Measurements from ENCODE around the gene CLIC4.
"Not testable (repeated sequence)": the region's sequence is repeated elsewhere in the genome, so short reads cannot be mapped to it uniquely, and the experiment has no call there.

CLIC4 gene

GRCh38 chr1:24767351-24767750 is 22.1 kb downstream of the CLIC4 start:
- DNase-seq (ENCODE audit: low read depth), result no peak

GRCh38 chr1:24768873-24769605 is 23.8 kb downstream of the CLIC4 start:
- DNase-seq (ENCODE audit: low read depth), result no peak
- no peak overlapping the region for H3K4me3 ChIP-seq (ENCODE audit: low read depth, low read length)

More at GRCh38 chr1:24767351-24767750, 22.1 kb downstream of the CLIC4 start:
- no peak overlapping the region for H3K4me3 ChIP-seq (ENCODE audit: low read depth, low read length)

- DNase-seq (ENCODE audit: low read depth), result peak; percentile 89
These were observed 24.7 kb downstream of the CLIC4 start for GRCh38 chr1:24769656-24770651.

GRCh38 chr1:24770881-24771280 is 25.6 kb downstream of the CLIC4 start:
- DNase-seq (ENCODE audit: low read depth), result no peak
- no peak overlapping the region for H3K4me3 ChIP-seq (ENCODE audit: low read depth, low read length)

More at GRCh38 chr1:24769656-24770651, 24.7 kb downstream of the CLIC4 start:
- no peak overlapping the region for H3K4me3 ChIP-seq (ENCODE audit: low read depth, low read length)

- DNase-seq (ENCODE audit: low read depth), result no peak
- H3K4me3 ChIP-seq (ENCODE audit: low read depth, low read length), result no peak overlapping the region
These were observed 26.3 kb downstream of the CLIC4 start for GRCh38 chr1:24771574-24771973.

- no peak for DNase-seq (ENCODE audit: low read depth)
These were observed 28.4 kb downstream of the CLIC4 start for GRCh38 chr1:24773618-24774017.

GRCh38 chr1:24775348-24775747 is 30.1 kb downstream of the CLIC4 start:
- DNase-seq (ENCODE audit: low read depth), result no peak
- H3K4me3 ChIP-seq (ENCODE audit: low read depth, low read length), result no peak overlapping the region

More at GRCh38 chr1:24773618-24774017, 28.4 kb downstream of the CLIC4 start:
- H3K4me3 ChIP-seq (ENCODE audit: low read depth, low read length), result no peak overlapping the region

- DNase-seq (ENCODE audit: low read depth), result no peak
- H3K4me3 ChIP-seq (ENCODE audit: low read depth, low read length), result no peak overlapping the region
These were observed 30.7 kb downstream of the CLIC4 start for GRCh38 chr1:24775916-24776315.

GRCh38 chr1:24776821-24777220 is 31.6 kb downstream of the CLIC4 start:
- H3K4me3 ChIP-seq (ENCODE audit: low read depth, low read length), result no peak overlapping the region

GRCh38 chr1:24778141-24778540 is 32.9 kb downstream of the CLIC4 start:
- H3K4me3 ChIP-seq (ENCODE audit: low read depth, low read length), result no peak overlapping the region
- DNase-seq (ENCODE audit: low read depth), result no peak

More at GRCh38 chr1:24776821-24777220, 31.6 kb downstream of the CLIC4 start:
- DNase-seq (ENCODE audit: low read depth), result no peak

GRCh38 chr1:24779199-24779598 is 34.0 kb downstream of the CLIC4 start:
- not testable (repeated sequence) for DNase-seq (ENCODE audit: low read depth); H3K4me3 ChIP-seq (ENCODE audit: low read depth, low read length)

- no peak overlapping the region for H3K4me3 ChIP-seq (ENCODE audit: low read depth, low read length)
- no peak for DNase-seq (ENCODE audit: low read depth)
These were observed 34.6 kb downstream of the CLIC4 start for GRCh38 chr1:24779689-24780464.

- not testable (repeated sequence) for H3K4me3 ChIP-seq (ENCODE audit: low read depth, low read length); DNase-seq (ENCODE audit: low read depth)
These were observed 35.4 kb downstream of the CLIC4 start for GRCh38 chr1:24780626-24781025.

- no peak overlapping the region for H3K4me3 ChIP-seq (ENCODE audit: low read depth, low read length)
- no peak for DNase-seq (ENCODE audit: low read depth)
These were observed 37.4 kb downstream of the CLIC4 start for GRCh38 chr1:24782689-24783088.

GRCh38 chr1:24783713-24784112 is 38.5 kb downstream of the CLIC4 start:
- DNase-seq (ENCODE audit: low read depth), result no peak
- no peak overlapping the region for H3K4me3 ChIP-seq (ENCODE audit: low read depth, low read length)

- no peak for DNase-seq (ENCODE audit: low read depth)
- no peak overlapping the region for H3K4me3 ChIP-seq (ENCODE audit: low read depth, low read length)
These were observed 40.9 kb downstream of the CLIC4 start for GRCh38 chr1:24786191-24786590.

GRCh38 chr1:24790490-24790889 is 45.2 kb downstream of the CLIC4 start:
- no peak overlapping the region for H3K4me3 ChIP-seq (ENCODE audit: low read depth, low read length)
- no peak for DNase-seq (ENCODE audit: low read depth)

GRCh38 chr1:24793447-24794129 is 48.3 kb downstream of the CLIC4 start:
- DNase-seq (ENCODE audit: low read depth), result peak; percentile 54
- no peak overlapping the region for H3K4me3 ChIP-seq (ENCODE audit: low read depth, low read length)

- not testable (repeated sequence) for H3K4me3 ChIP-seq (ENCODE audit: low read depth, low read length); DNase-seq (ENCODE audit: low read depth)
These were observed 48.9 kb downstream of the CLIC4 start for GRCh38 chr1:24794130-24794502.
